Left forelimb (tissue), 1 donor: Measurements from ENCODE around the gene TMEM163.
"Not testable (repeated sequence)": the region's sequence is repeated elsewhere in the genome, so short reads cannot be mapped to it uniquely, and the experiment has no call there.

ENCODE experiments used
- DNase-seq: peaks from one replicate; pipeline ENCODE4 v3.0.0-alpha.2; 2018; ENCODE audit warnings: low spot score

TMEM163 gene

GRCh38 chr2:134718817-134719814 is at the start of gene TMEM163:
Gene TMEM163, minus strand, starts transcription at chr2:134719000.
- DNase-seq = no peak

DNA sequence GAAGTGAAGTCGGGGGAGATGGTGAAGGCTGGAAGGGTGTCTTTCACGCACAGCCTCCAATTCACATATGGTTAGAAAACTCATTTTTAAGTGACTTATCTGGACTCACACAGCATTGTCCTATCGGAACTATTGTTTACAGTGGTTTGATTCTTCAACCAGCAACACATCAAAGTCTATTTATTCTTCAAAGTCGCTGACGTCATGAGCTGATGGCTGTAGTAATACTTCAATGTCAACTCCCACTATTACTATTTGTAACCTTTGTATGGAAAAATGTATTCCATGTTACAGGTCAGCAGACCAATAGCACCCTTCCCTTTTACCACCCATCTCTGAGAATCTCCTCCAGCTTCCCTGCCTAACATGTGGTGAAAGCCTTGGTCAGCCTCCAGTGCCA is 47.8 kb upstream of the TMEM163 start:
- DNase-seq = no peak

- no peak for DNase-seq
Measured at GRCh38 chr2:134765987-134766386, 47.2 kb upstream of the TMEM163 start.

DNA sequence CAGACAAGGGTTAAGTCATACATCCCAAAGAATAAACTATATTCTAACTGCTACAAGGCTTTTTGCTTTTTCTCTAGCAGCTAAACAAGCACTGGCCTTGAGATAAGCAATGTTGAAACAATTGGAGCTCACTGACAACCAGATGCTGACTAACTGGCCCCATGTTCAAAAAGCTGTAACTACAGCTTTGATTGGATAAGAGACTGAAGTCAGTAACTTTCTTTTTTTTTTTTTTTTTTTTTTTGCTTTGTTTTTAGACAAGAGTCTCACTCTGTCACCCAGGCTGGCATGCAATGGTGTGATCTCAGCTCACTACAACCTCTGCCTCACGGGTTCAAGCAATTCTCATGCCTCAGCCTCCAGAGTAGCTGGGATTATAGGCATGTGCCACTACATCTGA is 45.4 kb upstream of the TMEM163 start:
- DNase-seq = no peak

- no peak for DNase-seq
Measured at GRCh38 chr2:134763164-134763710, 44.4 kb upstream of the TMEM163 start.

DNA sequence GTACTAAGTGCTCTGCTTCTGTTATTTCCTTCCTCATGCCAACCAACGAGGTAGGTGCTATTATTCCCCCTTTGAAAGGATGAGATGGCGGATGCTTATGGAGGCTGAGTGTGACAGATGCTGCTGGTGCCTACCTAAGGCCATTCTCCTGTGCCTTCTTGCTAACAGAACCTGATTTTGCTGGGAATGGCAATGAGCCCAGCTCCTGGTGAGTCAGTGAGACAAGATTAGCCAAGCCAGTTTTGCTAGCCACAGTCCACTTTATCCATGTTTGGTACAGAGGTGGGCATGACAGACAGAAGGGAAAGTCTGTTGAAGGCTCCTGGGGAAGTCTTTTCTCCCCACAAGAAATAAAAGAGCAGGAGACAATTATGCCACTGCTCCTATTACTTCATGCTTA is 43.7 kb upstream of the TMEM163 start:
- DNase-seq = no peak

DNA sequence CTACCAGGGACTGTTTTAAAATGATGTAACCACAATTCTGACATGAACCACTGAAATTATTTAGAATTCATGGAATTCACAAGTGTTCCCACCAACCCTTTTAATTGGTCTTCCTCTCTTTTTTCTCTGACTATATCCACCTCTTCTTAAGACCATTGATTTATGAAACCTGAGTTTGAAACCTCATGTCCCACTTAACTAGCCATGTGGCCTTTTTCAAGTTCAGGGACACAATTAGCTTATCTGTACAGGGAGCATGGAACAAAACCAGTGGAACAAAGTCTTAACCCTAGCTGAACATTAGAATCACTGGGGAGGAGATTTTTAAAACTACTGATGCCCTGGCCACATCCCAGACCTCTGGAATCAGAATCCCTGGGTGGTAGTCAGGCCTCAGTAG is 41.6 kb upstream of the TMEM163 start:
- DNase-seq = no peak

GRCh38 chr2:134758633-134759032 is 39.8 kb upstream of the TMEM163 start:
- no peak for DNase-seq

GRCh38 chr2:134751981-134752380 is 33.2 kb upstream of the TMEM163 start:
- not testable (repeated sequence) for DNase-seq

DNA sequence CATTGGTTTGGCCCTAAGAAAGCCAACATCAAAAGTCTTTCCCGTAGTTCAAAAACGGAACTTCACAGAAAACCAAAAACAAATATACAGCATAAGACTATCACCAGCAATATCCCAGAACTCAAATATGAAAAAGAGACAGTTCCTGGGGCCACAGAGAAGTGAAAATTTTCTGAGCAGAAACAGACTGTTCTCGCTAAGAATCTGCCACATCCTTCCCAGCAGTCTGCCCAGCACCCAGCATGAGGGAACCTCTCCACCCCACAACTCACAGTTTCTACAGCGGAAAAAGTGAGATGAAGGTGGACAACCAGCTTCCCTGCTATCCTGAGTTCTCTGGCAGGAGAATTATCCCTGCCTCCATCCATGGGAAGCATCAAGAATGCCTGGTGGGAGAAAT is 26.7 kb upstream of the TMEM163 start:
- no peak for DNase-seq

GRCh38 chr2:134745023-134745422 is 26.2 kb upstream of the TMEM163 start:
- no peak for DNase-seq

DNA sequence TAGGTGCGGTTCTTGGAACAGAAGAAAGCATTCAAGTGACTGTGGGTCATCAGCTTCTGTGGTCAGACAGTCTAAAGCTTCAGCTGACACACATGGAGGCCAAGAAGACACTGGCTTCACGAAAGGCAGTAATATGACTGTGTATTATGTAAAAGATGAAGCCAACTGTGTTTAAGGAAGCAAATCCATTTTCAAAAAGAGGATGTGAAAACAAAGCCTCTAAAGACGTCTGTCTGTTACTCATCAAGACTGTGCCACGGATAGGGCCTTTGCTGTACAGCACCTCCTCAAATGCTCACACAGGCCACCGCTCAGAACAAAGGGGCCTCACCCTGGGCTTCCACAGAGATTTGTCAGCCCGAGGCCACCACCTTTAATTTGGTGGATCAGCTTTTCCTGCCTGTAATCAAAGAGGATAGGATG is 21.1 kb upstream of the TMEM163 start:
- no peak for DNase-seq

- no peak for DNase-seq
Measured at GRCh38 chr2:134739236-134739878, 20.6 kb upstream of the TMEM163 start.

- DNase-seq = no peak
Measured at GRCh38 chr2:134738141-134738870, 19.5 kb upstream of the TMEM163 start.

DNA sequence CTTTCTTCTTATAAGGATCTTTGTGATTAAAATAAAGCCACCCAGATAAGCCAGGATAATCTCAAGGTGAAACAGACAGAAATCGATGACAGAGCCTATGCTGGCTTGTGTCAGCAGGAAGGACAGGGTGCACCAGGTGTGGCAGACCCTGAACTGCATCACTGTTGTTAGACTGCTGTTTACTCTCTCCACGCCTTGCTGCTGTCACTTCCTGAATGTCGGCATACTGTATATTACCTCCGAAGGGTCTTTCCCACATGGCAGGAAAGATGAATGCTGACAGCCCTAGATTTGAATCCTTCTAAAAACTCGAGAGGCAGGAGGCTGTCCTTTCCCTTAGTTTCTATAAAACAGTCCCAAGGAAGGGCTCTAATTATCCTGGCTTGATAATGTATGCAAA is 18.9 kb upstream of the TMEM163 start:
- no peak for DNase-seq

DNA sequence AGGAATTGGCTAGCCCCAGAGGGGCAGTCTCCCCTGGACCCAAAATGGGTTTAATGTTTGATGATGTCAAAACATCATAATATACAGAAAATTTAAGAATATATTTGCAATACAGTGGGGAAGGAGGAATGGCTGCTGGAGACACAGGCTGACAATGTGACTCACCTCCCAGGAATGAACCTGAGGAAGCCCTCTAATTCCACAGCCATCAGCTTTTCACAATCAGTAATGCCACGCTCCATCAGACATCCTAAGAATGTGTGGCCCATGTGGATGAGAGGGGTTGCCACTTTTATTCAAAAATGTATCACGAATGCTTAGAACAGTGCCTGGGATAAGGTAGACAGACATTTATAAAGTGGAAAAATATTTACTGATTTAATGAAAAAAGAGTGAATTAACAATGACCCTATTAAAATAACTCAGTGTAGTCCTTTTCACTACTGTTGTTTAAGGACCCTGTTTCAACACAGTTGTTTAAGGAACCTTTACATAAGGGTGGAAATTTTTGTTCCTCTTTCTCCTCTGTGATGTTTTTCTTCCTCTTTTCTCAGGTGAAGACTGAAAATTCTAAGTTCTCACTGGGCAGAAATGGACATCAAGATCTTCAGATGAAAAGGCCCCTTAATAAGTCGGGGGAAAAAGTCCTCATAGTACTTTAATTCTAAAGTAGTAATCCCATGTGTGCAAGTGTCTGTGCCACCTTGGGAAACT is 17.5 kb upstream of the TMEM163 start:
- DNase-seq = no peak

- DNase-seq = no peak
Measured at GRCh38 chr2:134728163-134728562, 9.4 kb upstream of the TMEM163 start.

DNA sequence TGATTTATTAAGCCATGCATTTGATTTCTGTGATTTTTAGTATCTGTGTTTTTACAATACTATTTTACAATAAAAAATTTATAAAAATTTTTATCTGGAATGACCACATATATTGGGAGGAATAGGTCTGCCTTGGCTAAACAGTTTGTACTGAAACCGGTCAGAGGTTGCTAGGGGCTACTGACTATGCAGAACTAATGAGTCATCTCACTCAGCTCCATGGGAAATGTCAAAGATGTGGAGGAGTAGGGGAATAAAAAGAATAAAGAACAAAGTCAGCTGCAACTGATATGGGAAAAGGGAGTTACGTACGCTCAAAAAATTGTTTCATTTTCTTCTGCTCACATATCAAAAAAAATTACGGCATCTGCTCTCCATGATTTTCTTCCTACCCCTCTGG is 8.6 kb upstream of the TMEM163 start:
- DNase-seq = no peak

- no peak for DNase-seq
Measured at GRCh38 chr2:134726645-134727044, 7.8 kb upstream of the TMEM163 start.

DNA sequence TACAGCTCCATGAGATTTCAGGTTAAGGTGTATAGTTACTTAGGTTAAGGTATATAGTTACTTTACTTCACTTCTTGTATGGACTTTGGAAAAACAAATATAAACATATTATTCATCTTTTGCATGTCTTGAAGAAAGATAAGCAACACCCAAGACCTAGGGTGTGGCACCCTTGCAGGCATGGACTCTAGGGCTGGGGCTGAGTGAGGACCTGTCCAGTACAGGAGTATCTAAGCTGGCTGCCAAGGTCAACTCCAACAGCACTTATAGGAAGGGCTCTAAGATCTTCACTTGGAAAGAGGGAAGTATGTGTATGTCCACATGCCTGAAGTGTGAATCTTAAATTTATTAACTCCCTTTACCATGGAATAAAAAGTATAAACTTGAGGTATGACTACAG is 7.1 kb upstream of the TMEM163 start:
- no peak for DNase-seq

DNA sequence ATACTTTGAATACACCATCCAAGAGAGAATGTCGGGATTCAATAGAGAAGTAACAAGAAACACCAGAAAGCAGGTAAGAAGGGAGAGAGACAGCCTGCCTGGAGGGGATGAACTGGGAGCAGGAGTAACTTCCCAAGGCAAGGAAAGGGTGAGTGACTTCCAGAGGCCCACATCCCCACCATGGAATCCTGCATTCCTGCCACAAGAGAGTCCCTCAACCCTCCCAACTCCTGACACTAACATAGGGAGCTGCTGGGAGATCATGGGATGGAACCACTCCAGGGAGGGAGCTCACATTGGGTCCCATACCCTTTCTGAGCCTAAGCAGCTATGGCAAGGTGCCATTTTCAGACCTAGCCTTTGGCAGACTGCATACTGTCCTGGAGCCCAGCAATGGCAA is 5.5 kb upstream of the TMEM163 start:
- DNase-seq = no peak

DNA sequence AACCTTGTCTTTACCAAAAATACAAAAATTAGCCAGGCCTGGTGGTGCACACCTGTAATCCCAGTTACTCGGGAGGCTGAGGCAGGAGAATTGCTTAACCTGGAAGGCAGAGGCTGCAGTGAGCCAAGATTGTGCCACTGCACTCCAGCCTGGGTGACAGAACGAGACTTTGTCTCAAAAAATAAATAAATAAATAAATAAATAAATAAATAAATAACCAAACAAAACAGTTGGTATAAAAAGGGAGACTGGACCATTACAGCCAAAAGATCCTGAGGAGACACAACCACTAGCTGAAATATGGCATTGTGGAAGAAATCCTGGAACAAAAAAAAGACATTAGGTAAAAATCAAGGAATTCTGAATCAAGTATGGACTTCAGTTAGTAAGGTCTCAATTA is 4.9 kb upstream of the TMEM163 start:
- DNase-seq = not testable (repeated sequence)
